BE2C (cell line): ENCODE data around the gene MEGF11.

Experiments used
- DNase-seq: peaks from one replicate; pipeline ENCODE4 v3.0.0-alpha.2; 2020
- H3K27me3 ChIP-seq: fragments of 250-450 bp; sonication (Bioruptor Pico); 2 replicates; pipeline ENCODE4 v1.5.1; 2020; ENCODE audit warnings: mild to moderate bottlenecking
- H3K36me3 ChIP-seq: fragments of 250-450 bp; sonication (Bioruptor Pico); 2 replicates; pipeline ENCODE4 v1.5.1; 2020; ENCODE audit warnings: mild to moderate bottlenecking
- H3K4me1 ChIP-seq: fragments of 250-450 bp; sonication (Bioruptor Pico); 2 replicates; pipeline ENCODE4 v1.5.1; 2020
- H3K4me3 ChIP-seq: 2 replicates; pipeline ENCODE4 v1.5.1; 2011; ENCODE audit warnings: low read depth, low read length
- H3K9me3 ChIP-seq: fragments of 250-450 bp; sonication (Bioruptor Pico); 2 replicates; pipeline ENCODE4 v1.5.1; 2020
- TF ChIP-seq, protein P1 (sequence below): IDR thresholded peaks from 2 replicates; pipeline ENCODE4 v1.5.1; 2012; ENCODE audit warnings: mild to moderate bottlenecking, low read depth, low read length

MEGF11 gene

DNA sequence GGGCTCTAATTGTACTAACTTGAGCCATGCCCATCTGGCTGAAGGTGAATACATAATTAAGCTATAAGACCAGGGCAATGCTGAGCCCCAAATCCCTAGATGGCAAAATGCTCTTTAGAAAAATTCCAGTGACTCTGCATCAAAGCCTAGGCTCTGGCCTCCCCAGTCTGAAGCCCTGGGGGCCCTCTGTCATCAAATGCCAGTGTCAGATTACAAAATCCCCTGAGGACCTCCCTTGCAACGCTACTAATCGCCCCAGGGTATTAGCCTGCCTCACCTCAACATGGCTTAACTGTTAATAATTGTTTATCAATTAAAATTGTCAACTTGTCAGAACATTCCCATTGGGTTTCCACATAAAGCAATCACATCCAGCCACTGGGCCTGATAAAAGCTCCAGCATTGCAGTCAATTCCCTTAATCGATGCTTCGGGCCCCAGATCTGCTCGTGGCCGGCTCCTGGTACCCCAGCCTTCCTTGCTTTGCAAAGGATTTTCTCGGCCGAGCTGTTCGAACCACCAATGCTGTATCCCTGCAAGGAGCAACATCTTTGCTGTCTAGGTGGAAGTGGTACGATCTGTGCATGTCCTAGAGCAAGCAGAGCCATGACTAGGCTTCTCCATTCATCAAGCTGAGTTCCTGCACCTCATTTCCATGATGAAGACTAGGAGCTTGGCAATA, 151.7 kb downstream of the MEGF11 start:
- no peak for DNase-seq
- H3K4me1 ChIP-seq: no peaks in the 10 kb centered on the region
- no peak overlapping the region for H3K4me3 ChIP-seq
- H3K27me3 ChIP-seq: no peaks in the 10 kb centered on the region
- H3K9me3 ChIP-seq: no peaks in the 10 kb centered on the region
- TF ChIP-seq, protein P1, sequence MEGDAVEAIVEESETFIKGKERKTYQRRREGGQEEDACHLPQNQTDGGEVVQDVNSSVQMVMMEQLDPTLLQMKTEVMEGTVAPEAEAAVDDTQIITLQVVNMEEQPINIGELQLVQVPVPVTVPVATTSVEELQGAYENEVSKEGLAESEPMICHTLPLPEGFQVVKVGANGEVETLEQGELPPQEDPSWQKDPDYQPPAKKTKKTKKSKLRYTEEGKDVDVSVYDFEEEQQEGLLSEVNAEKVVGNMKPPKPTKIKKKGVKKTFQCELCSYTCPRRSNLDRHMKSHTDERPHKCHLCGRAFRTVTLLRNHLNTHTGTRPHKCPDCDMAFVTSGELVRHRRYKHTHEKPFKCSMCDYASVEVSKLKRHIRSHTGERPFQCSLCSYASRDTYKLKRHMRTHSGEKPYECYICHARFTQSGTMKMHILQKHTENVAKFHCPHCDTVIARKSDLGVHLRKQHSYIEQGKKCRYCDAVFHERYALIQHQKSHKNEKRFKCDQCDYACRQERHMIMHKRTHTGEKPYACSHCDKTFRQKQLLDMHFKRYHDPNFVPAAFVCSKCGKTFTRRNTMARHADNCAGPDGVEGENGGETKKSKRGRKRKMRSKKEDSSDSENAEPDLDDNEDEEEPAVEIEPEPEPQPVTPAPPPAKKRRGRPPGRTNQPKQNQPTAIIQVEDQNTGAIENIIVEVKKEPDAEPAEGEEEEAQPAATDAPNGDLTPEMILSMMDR: no peak
- no peaks in the 10 kb centered on the region for H3K36me3 ChIP-seq

DNA sequence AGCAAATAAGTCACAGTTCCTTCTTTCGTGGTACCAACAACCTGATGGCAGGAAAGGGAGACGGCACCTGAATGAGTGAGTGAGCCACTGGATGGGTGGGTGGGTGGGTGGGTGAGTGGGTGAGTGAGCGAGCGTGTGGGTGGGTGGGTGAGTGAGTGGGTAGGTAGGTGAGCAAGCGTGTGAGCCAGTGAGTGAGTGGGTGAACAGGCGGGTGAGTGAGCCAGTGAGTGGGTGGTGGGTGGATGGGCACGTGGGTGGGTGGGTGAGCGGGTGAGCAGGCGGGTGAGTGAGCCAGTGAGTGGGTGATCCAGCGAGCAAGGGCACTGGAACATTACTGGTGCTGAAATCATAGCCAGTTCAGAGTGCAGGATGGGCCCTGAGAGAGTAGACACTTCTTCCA, 152.8 kb downstream of the MEGF11 start:
- TF ChIP-seq, protein P1: no peak
- Histone ChIP-seq H3K4me1 (no peaks in the 10 kb centered on the region), H3K9me3 (no peaks in the 10 kb centered on the region), H3K36me3 (no peaks in the 10 kb centered on the region), H3K27me3 (no peaks in the 10 kb centered on the region), H3K4me3 (no peak overlapping the region)
- no peak for DNase-seq

DNA sequence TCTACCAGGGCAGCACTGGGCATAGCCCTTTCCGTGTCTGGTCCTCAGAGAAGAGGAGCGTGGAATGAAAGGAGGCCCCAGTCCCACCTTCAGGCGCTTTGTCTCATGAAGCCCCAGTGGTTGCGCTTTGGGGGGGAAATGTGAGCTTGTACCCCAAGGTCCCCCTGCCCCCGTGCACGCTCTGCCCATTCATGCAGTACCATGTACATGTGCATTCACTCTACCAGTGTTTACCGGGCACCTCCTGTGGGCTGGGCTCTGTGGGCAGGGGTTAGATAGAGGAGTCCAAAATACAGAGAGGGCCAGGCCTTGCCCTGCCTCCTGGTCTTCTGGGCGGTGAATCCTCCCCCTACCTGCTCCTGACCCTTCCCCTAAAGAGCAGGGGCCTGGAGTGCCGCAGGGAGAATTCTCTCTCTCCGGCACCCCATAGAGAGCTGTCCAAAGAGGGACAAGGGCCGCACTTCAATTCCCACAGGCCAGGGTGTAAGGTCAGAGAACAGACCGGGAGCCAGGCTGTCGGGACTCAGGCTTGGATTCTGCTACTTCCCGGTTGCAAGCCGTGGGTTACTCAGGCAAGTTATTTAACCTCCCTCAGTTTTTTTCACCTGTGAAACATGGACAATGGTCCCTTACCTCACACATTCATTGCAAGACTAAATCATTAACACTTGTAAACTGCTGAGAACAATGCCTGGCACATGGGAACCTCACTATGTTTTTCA, 153.4 kb downstream of the MEGF11 start:
- Histone ChIP-seq H3K4me1 (no peaks in the 10 kb centered on the region), H3K9me3 (no peaks in the 10 kb centered on the region), H3K4me3 (no peak overlapping the region), H3K36me3 (no peaks in the 10 kb centered on the region), H3K27me3 (no peaks in the 10 kb centered on the region)
- DNase-seq: no peak
- TF ChIP-seq, protein P1: no peak

DNA sequence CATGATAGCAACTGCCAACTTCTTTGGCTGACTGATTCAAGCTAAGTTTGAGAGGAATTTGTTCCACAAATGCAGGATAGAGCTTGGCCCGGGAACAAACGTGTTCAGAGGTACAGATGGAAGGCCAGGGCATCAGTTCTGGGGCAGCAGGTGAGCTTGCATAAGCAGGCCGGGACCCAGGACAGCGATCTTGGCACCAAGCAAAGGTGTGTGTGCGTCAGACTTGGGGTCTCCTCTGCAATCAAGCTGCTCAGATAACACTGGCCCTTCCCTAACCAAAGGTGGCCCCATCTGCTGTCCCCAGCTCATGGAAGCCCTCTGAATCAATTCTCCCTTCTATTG, 155.6 kb downstream of the MEGF11 start:
- DNase-seq: no peak
- no peaks in the 10 kb centered on the region for H3K27me3 ChIP-seq
- TF ChIP-seq, protein P1: no peak
- no peak overlapping the region for H3K4me3 ChIP-seq
- no peaks in the 10 kb centered on the region for H3K9me3 ChIP-seq
- H3K36me3 ChIP-seq: no peaks in the 10 kb centered on the region
- H3K4me1 ChIP-seq: no peaks in the 10 kb centered on the region

DNA sequence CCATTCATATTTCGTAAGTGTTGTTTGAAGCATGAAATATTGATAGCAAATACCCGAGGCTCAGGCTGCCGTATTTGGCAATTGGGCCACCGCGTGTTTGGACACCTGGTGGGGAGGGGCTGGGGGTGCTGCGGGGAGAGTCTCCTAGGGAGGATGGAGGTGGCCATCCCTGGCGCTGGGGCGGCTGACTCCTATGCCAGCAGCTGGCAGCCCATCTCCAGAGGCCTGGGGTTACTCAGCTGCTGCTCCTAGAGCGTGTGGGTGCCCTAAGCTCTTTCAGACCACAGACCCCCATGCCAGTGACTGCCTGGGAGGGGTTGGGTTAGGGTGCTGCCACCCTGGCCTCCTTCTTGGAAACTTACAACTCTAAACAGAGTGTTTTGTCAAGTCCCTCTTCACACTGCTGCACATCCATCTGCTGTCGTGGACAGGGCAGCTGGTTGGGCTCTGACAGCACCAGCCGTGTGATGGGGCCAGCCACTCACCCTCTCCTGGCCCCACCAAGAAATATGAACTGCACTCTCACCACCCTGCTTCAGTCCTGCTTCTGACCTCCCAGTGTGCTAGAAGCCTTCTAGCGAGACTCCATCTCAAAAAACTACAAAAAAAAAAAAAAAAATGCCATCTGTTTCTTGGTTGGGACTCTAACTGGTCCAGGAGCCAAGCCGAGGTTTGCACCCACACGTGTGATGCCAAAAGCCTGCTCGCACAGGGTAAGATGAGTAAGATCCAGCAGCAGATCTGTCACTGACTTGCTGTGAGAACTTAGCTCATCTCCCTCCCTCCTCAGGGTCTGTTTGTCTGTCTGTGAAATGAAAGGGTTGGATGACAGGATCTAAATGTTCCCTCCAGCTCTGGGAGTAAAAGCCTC, 156.2 kb downstream of the MEGF11 start:
- Histone ChIP-seq H3K4me1 (no peaks in the 10 kb centered on the region), H3K4me3 (no peak overlapping the region), H3K36me3 (no peaks in the 10 kb centered on the region), H3K27me3 (no peaks in the 10 kb centered on the region), H3K9me3 (no peaks in the 10 kb centered on the region)
- no peak for DNase-seq
- TF ChIP-seq, protein P1: no peak
